ENCODE data around the gene C1orf167.

The C1orf167 gene

DNA sequence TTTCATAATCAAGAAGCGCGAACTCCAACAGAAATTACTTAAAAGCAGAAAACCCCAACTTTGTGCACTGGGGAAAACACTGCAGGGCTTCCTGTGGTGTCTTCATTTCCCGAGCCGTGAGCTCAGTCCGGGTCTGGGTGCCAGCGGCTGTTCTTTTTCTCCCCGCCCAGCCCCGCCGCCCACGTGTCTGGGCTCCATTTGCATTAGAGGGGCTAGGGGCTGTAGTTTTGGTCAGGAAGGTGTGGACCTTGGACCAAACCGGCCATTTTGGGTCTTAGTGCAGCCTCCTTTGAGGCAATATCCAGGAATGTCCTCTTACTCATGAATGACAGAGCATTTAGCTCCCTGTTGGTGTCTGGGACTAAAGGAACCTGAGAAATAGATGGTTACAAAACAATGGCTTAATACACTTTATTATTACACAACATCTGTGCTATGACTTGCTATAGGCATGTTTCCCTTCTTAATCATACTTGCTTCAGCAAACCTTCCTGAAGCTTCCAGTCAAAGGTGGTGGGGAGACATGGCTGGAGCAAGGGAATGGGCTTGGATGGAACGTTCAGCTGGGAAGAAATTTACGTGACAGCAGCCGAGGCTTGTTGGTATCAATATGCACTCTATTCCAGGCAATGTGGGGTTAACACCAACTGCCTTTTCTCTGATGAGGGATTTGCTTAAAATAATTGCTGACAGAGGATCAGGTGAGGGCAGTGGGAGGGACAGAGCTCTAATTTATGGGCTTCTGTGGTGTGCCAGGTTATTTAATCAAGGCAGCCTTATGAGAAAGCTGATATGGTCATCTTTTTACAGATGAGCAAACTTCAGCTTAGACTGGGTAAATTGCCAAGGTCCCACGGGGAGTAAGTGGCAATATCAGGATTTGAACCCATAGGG lies 25.0 kb upstream of the C1orf167 start:
- DNase-seq (ENCODE audit: low read depth, low spot score) = no peak

DNA sequence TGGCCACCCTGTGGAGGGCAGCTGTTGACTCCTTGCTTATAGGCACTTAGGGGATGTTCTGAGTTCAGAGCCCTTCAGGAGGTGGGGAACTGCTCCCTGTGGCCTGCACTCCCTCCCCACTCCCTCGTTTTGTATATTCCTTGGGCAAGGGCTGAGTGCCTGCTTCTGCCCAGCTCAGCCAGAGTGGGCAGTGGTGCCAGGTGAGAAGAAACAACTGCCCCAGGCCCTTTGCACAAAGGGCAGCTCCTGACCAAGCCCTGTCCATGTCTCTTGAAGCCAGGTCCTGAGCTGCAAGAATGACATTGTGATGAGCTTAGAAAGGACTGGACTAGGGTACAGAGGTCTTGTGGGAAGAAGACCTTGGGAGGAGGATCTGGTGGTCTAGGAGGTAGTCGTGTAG lies 23.9 kb upstream of the C1orf167 start:
- DNase-seq (ENCODE audit: low read depth, low spot score) = no peak

DNA sequence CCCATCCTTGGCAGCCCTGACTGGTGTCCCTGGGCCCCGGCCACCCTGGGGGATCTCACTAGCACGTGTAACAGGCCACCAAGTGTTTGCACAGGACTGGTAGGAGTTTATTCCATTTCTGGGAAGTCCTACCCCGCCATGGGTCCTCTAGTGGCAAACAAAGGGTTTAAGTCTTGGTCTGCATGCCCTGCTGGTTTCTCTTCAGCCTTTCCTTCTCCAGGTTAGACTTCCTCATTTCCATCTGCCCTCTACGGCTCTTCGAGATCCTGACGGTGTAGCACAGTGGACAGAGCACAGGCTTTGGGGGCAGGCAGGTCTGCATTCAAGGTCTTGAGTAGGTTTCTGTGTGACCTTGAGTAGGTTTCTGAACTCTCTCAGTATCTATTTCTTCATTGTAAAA lies 23.2 kb upstream of the C1orf167 start:
- DNase-seq (ENCODE audit: low read depth, low spot score) = no peak

DNA sequence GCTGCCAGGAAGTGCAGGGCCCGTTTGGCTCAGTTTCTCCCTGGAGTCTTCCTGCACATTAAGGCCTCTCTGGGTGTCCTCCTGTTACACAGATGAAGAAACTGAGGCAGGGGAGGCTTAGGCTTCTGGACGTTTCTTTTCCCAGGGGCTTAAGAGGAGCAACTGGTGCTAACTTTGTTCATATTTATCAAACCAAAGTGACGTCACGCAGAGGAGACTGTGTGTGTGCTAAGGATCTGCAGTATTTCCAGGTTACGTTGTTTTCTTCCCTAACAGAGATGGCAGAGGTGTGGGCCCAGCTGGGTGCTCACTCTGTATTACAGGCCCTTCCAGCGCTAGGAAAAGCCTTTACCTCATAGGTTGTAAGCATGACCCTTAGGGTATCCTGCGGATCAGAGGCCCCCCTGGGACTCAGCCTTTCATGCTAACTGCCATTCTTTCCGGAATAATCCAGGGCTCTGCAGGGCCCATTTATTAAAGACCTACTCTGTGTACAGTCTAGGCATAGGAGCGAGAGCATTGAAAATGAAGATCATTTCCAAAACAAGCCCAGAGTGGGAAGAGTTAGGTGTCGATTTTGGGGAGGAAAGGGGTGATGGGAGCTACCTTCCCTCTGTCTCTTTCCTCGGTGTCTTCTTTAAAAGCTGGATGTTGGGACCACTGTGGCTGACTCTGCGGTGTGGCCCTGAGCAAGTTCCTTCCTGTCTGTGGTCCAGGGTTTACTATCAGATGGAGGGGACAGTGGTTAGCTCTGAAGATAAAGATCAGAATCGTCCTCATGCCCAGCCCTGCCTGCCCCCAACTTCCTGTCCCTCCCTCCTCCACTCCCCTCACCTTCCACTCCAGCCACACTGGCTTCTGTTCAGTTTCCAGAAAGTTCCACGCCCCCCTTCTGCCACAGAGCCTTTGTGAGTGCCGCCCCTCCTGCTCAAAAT lies 21.5 kb upstream of the C1orf167 start:
- DNase-seq (ENCODE audit: low read depth, low spot score) = no peak

DNA sequence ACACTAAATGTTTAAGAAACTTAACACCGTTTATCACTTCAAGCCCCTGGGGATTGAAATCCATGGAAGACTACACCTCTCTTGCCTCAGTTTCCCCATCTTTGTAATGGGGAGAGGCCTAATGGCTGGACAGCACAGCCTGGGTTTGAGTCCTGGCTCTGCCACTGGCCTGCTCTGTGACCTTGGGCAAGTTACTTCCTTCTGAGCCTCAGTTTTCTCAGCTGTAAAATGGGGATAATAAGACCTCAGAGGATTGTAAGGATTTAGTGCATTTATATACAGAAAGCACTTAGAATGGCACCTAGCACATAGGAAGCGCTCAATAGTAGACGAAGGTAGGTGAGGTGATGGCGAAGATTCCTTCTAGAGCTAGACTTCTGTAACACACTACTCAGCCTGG lies 20.5 kb upstream of the C1orf167 start:
- no peak for DNase-seq (ENCODE audit: low read depth, low spot score)

DNA sequence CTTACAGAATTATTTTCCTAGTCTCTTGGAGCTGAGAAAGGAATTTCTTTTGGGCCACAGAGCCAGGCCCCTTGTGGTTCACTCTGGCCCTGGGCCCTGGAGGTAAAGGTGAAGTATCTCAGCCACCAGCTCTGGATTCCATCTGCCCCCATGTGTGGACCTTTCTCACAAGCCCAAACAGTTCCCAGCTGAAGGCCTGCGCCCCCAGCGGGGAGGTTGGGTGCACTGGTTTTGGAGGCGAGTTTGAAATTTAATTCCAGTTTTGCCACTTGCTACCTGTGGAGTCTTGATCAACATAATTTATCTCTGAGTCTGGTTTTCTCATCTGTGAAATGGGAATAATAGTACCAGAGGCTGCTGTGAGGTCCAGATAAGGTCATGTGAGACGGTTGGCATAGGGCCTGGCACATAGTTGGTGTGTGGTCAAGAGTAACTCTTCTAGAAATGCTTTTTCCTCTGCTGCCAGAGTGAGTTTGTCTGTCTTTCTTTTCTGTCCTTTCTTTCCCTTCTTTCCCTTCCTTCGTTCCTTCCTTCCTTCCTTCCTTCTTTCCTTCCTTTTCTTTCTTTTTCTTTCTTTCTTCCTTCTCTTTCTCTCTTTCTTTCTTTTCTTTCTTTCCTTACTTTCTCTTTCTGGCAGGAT lies 20.0 kb upstream of the C1orf167 start:
- DNase-seq (ENCODE audit: low read depth, low spot score) = no peak

DNA sequence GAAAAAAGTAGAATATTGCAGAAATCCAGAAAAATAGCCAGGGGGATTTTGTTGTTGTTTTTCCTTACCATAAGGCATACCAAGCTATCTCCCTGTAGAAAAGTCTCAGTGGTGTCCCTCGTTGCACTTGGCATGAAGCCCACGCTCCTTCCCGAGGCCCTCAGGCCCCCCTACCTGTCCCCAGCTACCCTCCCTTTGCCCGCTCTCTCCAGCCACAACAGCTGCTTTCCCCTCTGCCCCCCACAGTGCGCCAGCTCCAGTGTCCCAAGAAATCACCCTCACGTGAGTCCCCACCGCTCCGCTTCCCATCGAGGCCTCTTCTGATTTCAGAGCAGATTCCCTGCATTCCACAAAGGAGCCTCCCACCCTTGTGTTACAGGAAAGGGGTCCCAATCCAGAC lies 17.7 kb upstream of the C1orf167 start:
- DNase-seq (ENCODE audit: low read depth, low spot score) = no peak

DNA sequence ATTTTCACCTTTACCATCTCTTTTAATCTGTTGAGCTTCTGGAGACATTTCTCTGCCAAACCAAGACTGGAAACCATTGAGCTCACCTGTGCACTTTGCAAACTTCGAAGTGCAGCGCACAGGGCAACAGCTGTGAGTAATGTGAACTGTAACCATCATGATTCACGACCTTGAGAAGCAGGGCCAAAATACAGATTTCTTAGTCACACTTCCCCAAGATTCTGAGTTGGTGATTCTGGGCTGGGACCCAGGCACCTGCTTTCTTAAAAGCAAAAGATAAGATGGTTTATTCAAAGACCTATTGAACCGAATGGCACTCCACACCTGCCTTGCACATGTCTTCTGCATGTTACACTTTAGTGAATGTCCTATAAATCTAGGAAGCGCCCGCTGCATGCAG lies 15.9 kb upstream of the C1orf167 start:
- DNase-seq (ENCODE audit: low read depth, low spot score) = no peak

DNA sequence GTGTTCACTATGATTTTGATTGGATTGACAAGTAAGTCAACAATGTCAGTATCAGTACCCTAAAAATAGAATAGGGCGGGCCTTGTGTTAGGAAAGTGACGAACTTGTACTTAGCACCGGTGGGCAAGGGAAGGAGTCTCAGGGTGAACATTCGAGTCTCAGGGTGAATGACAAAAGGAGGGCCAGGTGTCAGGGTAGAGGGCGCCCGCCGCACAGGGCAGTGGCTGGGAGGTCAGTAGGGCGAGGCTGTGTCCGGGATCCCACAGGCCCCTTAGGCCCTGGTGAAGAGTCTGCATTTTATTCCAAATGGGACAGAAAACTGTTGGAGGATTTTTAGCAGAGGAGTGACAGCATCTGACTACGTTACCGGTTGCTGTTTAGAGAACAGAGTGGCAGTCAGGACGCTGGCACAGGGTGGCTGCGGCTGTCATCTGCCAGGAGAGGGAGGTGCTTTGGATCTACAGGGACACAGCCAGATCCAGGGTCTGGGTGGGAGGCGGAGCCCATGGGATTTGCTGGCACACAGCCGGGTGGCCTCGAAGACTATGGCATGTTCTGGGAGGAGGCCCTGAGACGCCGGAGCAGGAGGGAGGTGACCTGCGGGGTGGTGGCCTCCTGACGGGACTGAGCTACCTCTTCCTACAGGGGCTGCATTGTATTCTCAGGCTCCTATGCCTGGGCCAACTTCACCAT lies 15.1 kb upstream of the C1orf167 start:
- DNase-seq (ENCODE audit: low read depth, low spot score) = no peak

DNA sequence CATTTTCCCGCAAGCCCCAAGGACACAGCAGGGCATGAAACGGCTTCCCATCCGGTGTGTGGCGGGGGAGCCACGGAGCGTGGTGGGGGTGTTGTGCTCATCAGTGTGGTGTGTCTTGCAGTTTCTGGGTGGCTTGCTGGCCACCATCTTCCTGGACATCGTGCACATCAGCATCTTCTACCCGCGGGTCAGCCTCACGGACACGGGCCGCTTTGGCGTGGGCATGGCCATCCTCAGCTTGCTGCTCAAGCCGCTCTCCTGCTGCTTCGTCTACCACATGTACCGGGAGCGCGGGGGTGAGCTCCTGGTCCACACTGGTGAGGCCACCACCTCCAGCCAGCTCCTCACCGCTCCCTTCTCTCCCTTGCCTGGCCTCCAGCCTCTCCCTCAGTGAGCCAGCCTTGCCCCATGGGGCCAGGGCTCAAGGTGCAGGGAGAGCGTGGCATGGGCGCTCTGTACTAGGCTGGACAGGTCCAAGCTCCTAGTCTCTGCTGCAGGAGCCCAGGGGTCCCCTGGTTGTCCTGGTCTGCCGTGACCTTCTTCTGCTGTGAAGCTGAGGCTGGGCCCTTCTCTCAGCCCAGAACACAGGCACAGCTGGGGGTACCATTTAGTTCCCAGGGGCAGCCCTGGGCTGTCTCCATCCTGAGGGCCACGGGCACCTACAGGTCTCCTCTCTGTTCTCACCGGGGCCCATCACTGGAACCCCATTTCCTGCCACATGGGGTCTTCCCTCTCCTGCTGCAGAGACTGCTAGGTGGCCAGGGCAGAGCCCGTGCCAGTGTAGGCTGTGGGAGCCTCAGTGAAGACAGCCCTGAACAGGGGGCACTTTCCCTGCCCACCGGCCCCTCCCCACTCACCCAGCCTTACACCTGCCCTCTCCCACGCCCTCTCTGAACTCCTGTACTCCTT lies 13.4 kb upstream of the C1orf167 start:
- no peak for DNase-seq (ENCODE audit: low read depth, low spot score)

DNA sequence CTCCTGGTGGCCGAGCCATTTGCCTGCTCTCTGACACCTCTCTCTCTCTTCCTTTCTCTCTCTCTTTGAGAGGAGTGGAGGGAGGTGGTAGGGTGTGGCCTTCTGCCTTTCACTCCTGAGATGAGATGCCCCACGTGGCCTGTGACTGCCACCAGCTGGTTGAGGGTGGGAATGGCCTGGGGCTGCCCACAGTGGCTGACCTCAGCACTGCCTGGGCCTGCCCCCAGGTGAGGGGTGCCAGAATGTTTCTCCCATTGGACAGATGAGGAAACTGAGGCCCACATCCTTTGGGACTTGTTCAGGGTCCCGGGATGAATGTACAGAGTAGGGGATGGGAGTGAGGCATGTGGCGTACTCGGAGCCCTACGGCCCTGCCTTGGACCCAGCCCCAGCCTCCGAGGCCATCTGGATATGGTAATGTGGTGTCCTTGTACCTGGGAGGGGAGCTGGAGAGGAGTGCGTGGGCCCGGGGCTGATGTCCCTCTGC lies 12.7 kb upstream of the C1orf167 start:
- no peak for DNase-seq (ENCODE audit: low read depth, low spot score)

DNA sequence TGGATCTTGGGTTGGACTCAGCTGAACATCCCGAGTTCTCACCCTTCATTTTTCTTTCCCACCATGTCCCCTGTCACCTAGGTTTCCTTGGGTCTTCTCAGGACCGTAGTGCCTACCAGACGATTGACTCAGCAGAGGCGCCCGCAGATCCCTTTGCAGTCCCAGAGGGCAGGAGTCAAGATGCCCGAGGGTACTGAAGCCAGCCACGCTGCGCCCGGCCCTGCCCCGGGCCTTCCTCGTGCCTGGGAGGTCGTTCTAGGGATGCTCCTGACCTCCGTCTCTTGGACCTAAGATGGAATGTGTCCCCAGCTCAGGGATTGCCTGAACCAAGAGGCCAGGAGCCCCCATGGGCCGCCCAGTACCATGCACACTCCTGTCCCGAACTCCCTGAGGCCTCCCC lies 12.0 kb upstream of the C1orf167 start:
- no peak for DNase-seq (ENCODE audit: low read depth, low spot score)

DNA sequence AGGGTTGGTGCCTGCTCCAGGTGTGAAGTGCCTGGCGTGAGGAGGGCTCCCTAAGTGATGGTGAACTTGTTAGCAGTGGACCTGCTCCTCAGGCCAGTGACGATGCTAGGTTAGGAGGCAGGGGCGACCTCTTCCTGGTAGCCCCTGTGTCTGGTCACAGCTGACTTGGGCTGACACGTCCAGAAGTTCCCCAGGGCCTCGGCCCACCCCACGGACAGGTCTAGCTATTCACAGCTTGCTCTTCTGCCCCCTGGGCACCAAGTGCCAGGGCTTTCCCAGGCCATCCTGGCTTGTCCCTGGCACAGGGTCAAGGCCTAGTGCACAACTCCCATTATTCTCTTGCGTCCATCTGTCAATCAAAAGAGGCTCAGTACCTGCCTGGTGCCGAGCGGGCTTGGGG lies 10.9 kb upstream of the C1orf167 start:
- no peak for DNase-seq (ENCODE audit: low read depth, low spot score)

DNA sequence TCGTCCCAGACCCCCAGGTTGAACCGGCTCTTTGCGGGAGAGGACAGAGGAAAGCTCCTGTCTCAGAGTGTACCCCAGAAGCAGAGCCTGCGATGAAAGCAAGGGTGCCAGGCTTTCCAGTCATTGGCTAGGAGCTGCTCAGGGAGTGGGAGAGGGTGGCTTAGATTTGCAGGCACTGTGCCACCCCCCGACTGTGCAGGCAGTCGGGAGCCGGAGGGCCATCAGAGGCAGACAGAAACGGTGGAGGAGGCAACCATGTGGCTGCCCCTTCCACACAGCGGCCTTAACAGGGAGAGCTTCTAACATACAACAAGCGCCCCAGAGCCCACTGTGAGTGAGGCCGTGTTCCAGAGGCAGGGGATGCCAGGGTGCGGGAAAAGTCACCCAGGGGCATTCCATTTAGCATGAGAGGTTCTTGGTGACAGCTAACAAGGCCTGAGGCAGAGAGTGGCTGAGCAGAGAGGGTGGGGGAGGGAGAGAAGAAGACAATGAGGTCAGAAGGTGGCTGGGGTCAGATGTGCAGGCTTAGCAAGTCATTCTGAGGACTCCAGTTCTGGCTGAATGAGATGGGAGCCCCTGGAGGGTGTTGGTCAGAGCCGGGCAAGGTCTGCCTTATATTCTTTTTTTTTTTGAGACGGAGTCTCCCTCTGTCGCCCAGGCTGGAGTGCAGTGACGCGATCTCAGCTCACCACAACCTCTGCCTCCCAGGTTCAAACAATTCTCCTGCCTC lies 9.5 kb upstream of the C1orf167 start:
- no peak for DNase-seq (ENCODE audit: low read depth, low spot score)

DNA sequence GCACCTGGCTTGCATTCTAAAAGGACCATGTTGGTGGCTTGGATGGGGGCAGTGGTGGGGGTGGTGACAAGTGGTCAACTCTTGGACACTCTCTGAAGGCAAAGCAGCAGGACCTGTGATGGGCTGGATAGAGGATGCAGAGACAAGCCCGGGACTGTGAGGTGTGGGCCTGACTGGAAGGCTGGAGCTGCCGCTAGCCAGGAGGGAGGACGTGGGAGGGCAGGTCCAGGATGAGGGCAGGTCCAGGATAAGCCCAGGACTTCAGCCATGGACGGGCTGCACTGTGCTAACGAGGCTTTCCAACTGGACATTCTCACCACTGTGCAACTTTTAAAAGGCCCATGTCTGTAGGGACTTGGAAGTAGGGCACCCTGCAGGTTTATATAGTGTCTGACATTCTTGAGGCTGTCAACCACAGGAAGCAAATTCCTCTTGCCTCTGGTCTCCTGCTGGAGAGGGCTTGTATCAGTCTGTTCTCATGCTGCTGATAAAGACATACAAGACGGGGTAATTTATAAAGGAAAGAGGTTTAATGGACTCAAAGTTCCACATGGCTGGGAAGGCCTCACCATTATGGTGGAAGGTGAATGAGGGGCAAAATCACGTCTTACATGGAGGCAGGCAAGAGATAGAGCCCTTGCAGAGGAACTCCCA lies 8.3 kb upstream of the C1orf167 start:
- DNase-seq (ENCODE audit: low read depth, low spot score) = no peak

DNA sequence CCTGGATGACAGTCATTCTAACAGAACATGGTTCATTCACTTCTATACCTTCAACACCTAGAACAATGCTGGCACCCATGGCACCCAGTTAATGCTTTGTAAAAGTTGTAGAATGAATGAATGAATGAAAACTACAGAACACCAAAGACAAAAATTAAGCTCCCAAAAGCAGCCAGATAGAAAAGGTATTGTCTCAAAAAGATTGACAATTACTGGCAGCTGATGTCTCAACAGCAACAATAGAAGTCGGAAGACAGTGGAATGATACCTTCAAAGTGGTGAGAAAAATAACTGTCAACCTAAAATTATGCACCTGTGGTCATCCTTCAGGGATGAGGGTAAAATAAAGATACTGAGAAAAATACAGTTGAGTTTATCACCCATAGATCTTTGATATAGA lies 4.9 kb upstream of the C1orf167 start:
- DNase-seq (ENCODE audit: low read depth, low spot score) = no peak

DNA sequence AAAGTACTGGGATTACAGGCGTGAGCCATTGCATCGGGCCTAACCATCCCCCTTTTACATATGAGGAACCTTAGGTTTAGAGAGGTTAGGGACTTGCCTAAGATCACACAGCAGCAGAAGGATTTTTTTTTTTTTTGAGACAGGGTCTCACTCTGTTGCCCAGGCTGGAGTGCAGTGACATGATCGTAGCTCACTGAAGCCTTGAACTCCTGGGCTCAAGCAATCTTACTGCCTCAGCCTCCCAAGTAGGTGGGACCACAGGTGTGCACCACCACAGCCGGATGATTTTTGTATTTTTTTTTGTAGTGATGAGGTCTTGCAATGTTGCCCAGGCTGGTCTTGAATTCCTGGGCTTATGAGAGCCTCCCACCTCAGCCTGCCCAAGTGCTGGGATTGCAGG lies 2.2 kb upstream of the C1orf167 start:
- no peak for DNase-seq (ENCODE audit: low read depth, low spot score)

DNA sequence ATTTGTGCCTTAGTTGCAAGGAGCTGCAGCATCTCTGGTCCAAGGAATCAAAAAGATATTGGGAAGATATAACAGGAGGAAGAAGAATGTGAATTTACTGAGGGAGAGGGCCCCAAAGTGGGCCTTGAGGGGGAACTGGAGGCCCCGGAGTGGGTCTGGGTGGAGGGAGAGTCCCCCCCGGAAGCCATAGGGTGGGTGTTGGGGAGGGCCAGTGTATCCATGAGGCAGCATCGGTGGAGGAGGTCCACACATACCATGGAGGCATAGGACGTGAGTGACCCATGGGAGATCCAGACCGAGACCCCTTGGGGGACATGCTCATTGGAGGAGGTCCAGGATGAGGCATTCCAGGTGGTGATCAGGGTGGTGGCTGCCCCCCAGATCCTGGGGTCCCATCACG lies 708 bp upstream of the C1orf167 start:
- DNase-seq (ENCODE audit: low read depth, low spot score) = no peak

DNA sequence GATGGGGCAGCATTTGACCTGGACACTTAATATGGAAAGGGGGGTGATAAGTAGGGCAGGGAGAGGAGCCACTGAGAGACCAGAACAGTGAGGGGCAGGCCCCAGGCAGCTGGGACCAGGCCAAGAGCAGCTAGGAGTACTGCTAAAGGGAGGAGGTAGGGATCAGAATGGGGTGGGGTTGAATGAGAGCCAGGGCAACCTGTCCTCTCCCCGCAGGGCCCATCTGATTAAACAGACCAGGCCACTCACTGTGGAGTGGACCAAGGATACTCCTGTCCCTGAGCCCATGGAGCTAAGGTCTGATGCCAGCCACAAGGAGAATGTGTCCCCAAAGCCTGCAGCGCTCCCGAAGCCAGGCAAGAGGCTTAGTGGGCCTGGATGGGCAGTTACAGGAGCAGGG lies 2.1 kb downstream of the C1orf167 start:
- DNase-seq (ENCODE audit: low read depth, low spot score) = no peak

Data from activated CD4-positive, CD25-positive, alpha-beta regulatory T cell treated with anti-CD3 and anti-CD28 coated beads, Interleukin-2, amount 50 U/mL, for 16 hours (primary cell).